Heart left ventricle (tissue), 13 donors: Measurements from ENCODE around the gene CARMIL3.

Experiments used
- CTCF ChIP-seq, 12 donors: fragments of 200-600 bp; sonication (generic) in 4 of 12; IDR thresholded peaks; one replicate each; pipeline versions ENCODE4 v1.5.0 to v1.8.0; 2018 to 2022; ENCODE audit warnings: antibody characterized with exemption in 12 of 12, mild to moderate bottlenecking in 5 of 12
- POLR2A ChIP-seq, 2 donors: fragments of 450-650 bp; IDR thresholded peaks; one replicate each; pipeline ENCODE4 v1.6.1; 2017; ENCODE audit warnings: antibody characterized with exemption in 2 of 2, mild to moderate bottlenecking in 2 of 2, moderate library complexity in 2 of 2
- donor health status: ischemic (EF 13 %, LVEDD 7.1; RV severe dilation, severe dysfunction).
- donor health status: DM: no; HTN: yes; CAD: no.
- donor health status: DM: no; HTN: no; CAD: no.
- donor health status: ischemic (EF 25% LVEDD 6.9; RV normal size, moderate dysfunction).
- donor health status: ischemic (EF 25% LVEDD 5.7; RV mildly dilated, moderate dysfunction).
- donor health status: ischemic (EF 35%, LVEDD 5.7; RV mildly dilated, moderate dysfunction).
- donor health status: nonischemic (EF 11% LVEDD 7.7; RV severe dilation, severe dysfunction).
- donor health status: DM: yes; HTN: yes; CAD: no.
- donor health status: PGD.
- donor health status: ischemic (EF 29% LVEDD 5.4; RV normal size, mild dysfunction).
- donor health status: nonischemic (EF 23%, LVEDD 6.1; RV moderate dilation, normal function).

- TF ChIP-seq CTCF (IDR thresholded peaks at IDR 0.05) (no peak), POLR2A (IDR thresholded peaks at IDR 0.05) (no peak)
Observed at GRCh38 chr14:24106672-24107271, 55.0 kb downstream of the CARMIL3 start.
